ENCODE results near the gene PBXIP1. TPM values are rescaled to one million over a fixed set of nuclear protein-coding genes. Genes with fewer than 3 reads are reported as not detected.

Gene PBXIP1
- total RNA-seq, 1 experiment from 2014 or later, result 26.5 TPM

- no peak for TF ChIP-seq ZSCAN18 (CRISPR knock-in tag; IDR thresholded peaks at IDR 0.05)
- TF ChIP-seq ZNF512 (CRISPR knock-in tag; IDR thresholded peaks at IDR 0.05; ENCODE audit: borderline replicate concordance), result no peak
- no peak for TF ChIP-seq IRF2 (CRISPR knock-in tag; IDR thresholded peaks at IDR 0.05; ENCODE audit: borderline replicate concordance, low read depth)
- peak; percentile 75 for TF ChIP-seq ERG (CRISPR knock-in tag; IDR thresholded peaks at IDR 0.05)
- TF ChIP-seq ZNF671 (CRISPR knock-in tag; IDR thresholded peaks at IDR 0.05), result peak; percentile 84; the same call in 1 of the 2 replicates
- peak; percentile 30; the same call in 1 of the 2 replicates for TF ChIP-seq NFYB (CRISPR knock-in tag; conservative IDR thresholded peaks at IDR 0.05; ENCODE audit: low read depth)
- TF ChIP-seq, protein P1, sequence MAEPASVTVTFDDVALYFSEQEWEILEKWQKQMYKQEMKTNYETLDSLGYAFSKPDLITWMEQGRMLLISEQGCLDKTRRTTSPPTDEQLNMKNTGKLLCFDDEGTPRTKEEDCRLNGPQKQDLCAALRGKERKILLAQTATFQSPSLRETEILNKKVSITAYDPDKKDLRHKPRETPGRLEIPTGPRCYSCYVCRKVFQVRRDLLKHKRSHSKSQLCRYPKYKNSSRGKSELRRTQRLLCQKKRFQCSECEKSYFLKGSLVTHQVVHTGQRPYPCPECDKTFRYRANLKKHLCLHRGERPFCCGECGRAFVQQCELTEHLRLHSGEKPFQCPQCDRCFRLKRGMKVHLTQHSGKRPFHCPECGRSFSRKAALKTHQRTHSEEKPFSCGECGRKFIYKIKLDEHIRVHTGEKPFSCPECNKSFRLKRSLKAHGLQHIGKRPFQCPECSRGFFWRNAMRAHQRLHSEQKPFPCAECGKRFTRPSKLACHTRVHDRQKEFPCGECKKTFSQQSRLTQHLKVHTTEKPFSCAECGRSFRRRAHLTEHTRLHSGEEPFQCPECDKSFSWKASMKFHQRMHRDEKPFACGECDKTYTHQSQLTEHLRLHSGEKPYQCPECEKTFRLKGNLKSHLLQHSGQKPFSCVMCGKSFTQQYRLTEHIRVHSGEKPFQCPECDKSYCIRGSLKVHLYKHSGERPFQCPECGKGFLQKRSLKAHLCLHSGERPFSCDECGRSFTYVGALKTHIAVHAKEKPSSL (CRISPR knock-in tag; conservative IDR thresholded peaks at IDR 0.05), result no peak
- peak; percentile 96; the same call in 1 of the 2 replicates for TF ChIP-seq NR3C1 (CRISPR knock-in tag; conservative IDR thresholded peaks at IDR 0.05; ENCODE audit: low read depth)
- TF ChIP-seq SP1 (CRISPR knock-in tag; conservative IDR thresholded peaks at IDR 0.05), result peak; percentile 70
- peak; percentile 87; the same call in 1 of the 2 replicates for TF ChIP-seq ATF1 (CRISPR knock-in tag; IDR thresholded peaks at IDR 0.05)
- TF ChIP-seq ZNF121 (CRISPR knock-in tag; IDR thresholded peaks at IDR 0.05), result no peak
- peak; percentile 57 for TF ChIP-seq GABPB1 (CRISPR knock-in tag; IDR thresholded peaks at IDR 0.05)
- peak; percentile 81; the same call in 1 of the 2 replicates for TF ChIP-seq MLX (CRISPR knock-in tag; IDR thresholded peaks at IDR 0.05)
- TF ChIP-seq FOXP1 (CRISPR knock-in tag; IDR thresholded peaks at IDR 0.05; ENCODE audit: borderline replicate concordance), result peak; percentile 78
- peak; percentile 56; the same call in 1 of the 2 replicates for TF ChIP-seq ETV6 (CRISPR knock-in tag; IDR thresholded peaks at IDR 0.05)
- TF ChIP-seq, protein P2, sequence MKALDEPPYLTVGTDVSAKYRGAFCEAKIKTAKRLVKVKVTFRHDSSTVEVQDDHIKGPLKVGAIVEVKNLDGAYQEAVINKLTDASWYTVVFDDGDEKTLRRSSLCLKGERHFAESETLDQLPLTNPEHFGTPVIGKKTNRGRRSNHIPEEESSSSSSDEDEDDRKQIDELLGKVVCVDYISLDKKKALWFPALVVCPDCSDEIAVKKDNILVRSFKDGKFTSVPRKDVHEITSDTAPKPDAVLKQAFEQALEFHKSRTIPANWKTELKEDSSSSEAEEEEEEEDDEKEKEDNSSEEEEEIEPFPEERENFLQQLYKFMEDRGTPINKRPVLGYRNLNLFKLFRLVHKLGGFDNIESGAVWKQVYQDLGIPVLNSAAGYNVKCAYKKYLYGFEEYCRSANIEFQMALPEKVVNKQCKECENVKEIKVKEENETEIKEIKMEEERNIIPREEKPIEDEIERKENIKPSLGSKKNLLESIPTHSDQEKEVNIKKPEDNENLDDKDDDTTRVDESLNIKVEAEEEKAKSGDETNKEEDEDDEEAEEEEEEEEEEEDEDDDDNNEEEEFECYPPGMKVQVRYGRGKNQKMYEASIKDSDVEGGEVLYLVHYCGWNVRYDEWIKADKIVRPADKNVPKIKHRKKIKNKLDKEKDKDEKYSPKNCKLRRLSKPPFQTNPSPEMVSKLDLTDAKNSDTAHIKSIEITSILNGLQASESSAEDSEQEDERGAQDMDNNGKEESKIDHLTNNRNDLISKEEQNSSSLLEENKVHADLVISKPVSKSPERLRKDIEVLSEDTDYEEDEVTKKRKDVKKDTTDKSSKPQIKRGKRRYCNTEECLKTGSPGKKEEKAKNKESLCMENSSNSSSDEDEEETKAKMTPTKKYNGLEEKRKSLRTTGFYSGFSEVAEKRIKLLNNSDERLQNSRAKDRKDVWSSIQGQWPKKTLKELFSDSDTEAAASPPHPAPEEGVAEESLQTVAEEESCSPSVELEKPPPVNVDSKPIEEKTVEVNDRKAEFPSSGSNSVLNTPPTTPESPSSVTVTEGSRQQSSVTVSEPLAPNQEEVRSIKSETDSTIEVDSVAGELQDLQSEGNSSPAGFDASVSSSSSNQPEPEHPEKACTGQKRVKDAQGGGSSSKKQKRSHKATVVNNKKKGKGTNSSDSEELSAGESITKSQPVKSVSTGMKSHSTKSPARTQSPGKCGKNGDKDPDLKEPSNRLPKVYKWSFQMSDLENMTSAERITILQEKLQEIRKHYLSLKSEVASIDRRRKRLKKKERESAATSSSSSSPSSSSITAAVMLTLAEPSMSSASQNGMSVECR (CRISPR knock-in tag; IDR thresholded peaks at IDR 0.05; ENCODE audit: borderline replicate concordance), result peak; percentile 85; the same call in 1 of the 2 replicates
- TF ChIP-seq JUN (CRISPR knock-in tag; IDR thresholded peaks at IDR 0.05), result 0 out of 2 replicates have a peak, but pooled peaks have one; percentile 62
- TF ChIP-seq NFATC4 (CRISPR knock-in tag; IDR thresholded peaks at IDR 0.05), result peak; percentile 90
- TF ChIP-seq CREM (CRISPR knock-in tag; IDR thresholded peaks at IDR 0.05), result peak; percentile 84; the same call in 1 of the 2 replicates
- TF ChIP-seq ZMAT4 (CRISPR knock-in tag; IDR thresholded peaks at IDR 0.05), result peak; percentile 3; the same call in 1 of the 2 replicates
These were observed 5.6 kb upstream of the PBXIP1 start, which contains the start of gene PYGO2 (continued) for GRCh38 chr1:154961207-154962155.

Measured in WTC11 (cell line).